Measurements from ENCODE around the gene PTTG2.

PTTG2 gene

GRCh38 chr4:38009949-38010348 lies 49.8 kb downstream of the PTTG2 start:
- no peak for DNase-seq (ENCODE audit: low read depth)
